ENCODE data around the gene UBE2D1. TPM values are rescaled to one million over a fixed set of nuclear protein-coding genes. Genes with fewer than 3 reads are reported as not detected.

UBE2D1 gene
- total and polyA plus RNA-seq, 2 donors (not counting 3 experiments of a cell fraction or from before 2014, with no cell fraction given) = 13.5 to 14.5 TPM

GRCh38 chr10:58311026-58311425, 23.8 kb upstream of the UBE2D1 start:
- CTCF ChIA-PET = no interaction called here
- no peak for DNase-seq (ENCODE audit: low read depth, low spot score)
- no peak overlapping the region for H3K4me3 ChIP-seq (replicated peaks in 1 of 3; ENCODE audit: insufficient read depth in 1 of 3, low read depth in 1 of 3, low read length in 3 of 3)
- no peak overlapping the region for H3K9ac ChIP-seq (replicated peaks; ENCODE audit: extremely low read depth, insufficient read depth, low read length)
- H3K9me1 ChIP-seq (replicated peaks; ENCODE audit: control insufficient read depth, extremely low read depth, insufficient read depth, low read length) = no peaks in the 10 kb centered on the region
- H3K27ac ChIP-seq (ENCODE audit: insufficient read depth, low read depth, low read length) = no peak overlapping the region
- no peaks in the 10 kb centered on the region for H3K79me2 ChIP-seq (ENCODE audit: control insufficient read depth, insufficient read depth, low read length)
- no peak for TF ChIP-seq POLR2A (IDR thresholded peaks at IDR 0.05; ENCODE audit: low read depth, low read length)
- TF ChIP-seq MYC (IDR thresholded peaks at IDR 0.05; ENCODE audit: low read depth, low read length) = no peak
- no peak for TF ChIP-seq GATA2 (IDR thresholded peaks at IDR 0.05; ENCODE audit: insufficient read depth, insufficient read length, low read depth, low read length)
- TF ChIP-seq FOS (IDR thresholded peaks at IDR 0.05; ENCODE audit: borderline replicate concordance, insufficient read depth, low read length) = no peak
- TF ChIP-seq EZH2 (IDR thresholded peaks at IDR 0.05; ENCODE audit: borderline replicate concordance, low read depth, low read length, severe bottlenecking) = no peak
- no peak for TF ChIP-seq POLR2AphosphoS5 (IDR thresholded peaks at IDR 0.05; ENCODE audit: insufficient read depth, low read depth, low read length)
- no peak for TF ChIP-seq CTCF (IDR thresholded peaks at IDR 0.05; ENCODE audit: extremely low read depth in 1 of 2, insufficient read depth in 1 of 2, low read depth in 1 of 2, low read length in 2 of 2)
- H3K27me3 ChIP-seq (ENCODE audit: control insufficient read depth in 2 of 2, insufficient read depth in 2 of 2, low read length in 2 of 2) = peaks cover 8 to 21% of the 10 kb centered on the region in 2 experiments
- intact Hi-C loops (cut with micrococcal nuclease) = no loop called here
- H3K36me3 ChIP-seq (ENCODE audit: control insufficient read depth in 2 of 2, extremely low read depth in 1 of 2, insufficient read depth in 2 of 2, low read length in 2 of 2) = no peaks in the 10 kb centered on the region
- H4K20me1 ChIP-seq (replicated peaks; ENCODE audit: control insufficient read depth, extremely low read depth, insufficient read depth, low read length) = no peaks in the 10 kb centered on the region
- dilution Hi-C loops (cut with MboI; ENCODE audit: extremely low pct_ligation_motif_present, low sequenced_read_pairs) = no loop called here
- H3K9me3 ChIP-seq (replicated peaks; ENCODE audit: control insufficient read depth, insufficient read depth, low read length) = no peaks in the 10 kb centered on the region
- POLR2A ChIA-PET = no interaction called here
- no TSS peak for BruUV-seq (replicated peaks)
- H3K4me2 ChIP-seq (ENCODE audit: insufficient read depth, low read length) = no peak overlapping the region
- no peak for FAIRE-seq
- no peak overlapping the region for H2AFZ ChIP-seq (ENCODE audit: low read depth, low read length)
- no peaks in the 10 kb centered on the region for H3K4me1 ChIP-seq (ENCODE audit: control insufficient read depth, extremely low read depth, insufficient read depth, low read length)
